Activated T-cell treated with anti-CD3 and anti-CD28 coated beads for 4 hours (primary cell): ENCODE measurements around the gene ZNRF3.
"Not testable (repeated sequence)": the region's sequence is repeated elsewhere in the genome, so short reads cannot be mapped to it uniquely, and the experiment has no call there.

Experiments
- DNase-seq: peaks from one replicate; pipeline ENCODE4 v3.0.0-alpha.2; 2020

ZNRF3 gene

DNA sequence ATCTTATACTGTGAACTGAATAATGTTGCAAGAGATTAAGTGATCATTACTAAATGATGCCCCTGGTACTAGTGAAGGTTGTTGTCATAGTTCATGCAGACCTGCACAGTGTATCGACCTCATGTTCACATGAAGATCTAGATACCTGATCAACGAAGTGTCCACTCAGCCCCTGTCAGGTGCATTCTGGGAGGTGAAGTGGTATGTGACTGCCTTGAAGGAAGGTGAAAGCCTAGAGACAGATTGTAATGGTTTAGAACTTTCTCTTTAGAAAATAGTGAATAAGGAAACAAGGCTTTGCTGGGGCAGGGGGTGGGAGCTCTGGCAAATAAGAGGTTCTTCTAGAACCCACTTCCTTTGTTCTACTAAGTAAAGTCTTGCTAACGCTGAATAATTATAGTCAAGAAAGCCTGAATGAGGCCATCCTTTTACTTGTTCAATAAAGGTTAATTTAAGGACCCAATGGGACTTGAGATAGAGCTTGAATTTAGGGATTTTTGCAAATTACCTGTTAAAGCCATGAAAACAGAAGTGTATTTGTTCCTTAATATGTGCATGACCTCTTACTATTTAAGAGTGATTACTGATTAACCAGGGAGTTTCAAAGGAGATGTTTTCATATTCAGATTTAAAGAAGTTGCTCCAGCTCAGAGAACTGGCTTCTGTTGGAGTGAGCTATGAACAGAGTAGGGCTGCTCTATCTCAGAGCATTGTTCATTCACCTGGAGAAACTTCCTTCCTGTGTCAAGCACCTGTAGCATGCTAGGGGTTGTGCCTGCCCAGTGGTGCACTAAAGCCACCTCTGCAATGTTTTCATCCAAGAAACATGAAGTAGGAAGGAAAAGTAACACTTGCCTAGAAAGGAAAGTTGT is 132.9 kb downstream of the ZNRF3 start:
- DNase-seq: no peak

DNA sequence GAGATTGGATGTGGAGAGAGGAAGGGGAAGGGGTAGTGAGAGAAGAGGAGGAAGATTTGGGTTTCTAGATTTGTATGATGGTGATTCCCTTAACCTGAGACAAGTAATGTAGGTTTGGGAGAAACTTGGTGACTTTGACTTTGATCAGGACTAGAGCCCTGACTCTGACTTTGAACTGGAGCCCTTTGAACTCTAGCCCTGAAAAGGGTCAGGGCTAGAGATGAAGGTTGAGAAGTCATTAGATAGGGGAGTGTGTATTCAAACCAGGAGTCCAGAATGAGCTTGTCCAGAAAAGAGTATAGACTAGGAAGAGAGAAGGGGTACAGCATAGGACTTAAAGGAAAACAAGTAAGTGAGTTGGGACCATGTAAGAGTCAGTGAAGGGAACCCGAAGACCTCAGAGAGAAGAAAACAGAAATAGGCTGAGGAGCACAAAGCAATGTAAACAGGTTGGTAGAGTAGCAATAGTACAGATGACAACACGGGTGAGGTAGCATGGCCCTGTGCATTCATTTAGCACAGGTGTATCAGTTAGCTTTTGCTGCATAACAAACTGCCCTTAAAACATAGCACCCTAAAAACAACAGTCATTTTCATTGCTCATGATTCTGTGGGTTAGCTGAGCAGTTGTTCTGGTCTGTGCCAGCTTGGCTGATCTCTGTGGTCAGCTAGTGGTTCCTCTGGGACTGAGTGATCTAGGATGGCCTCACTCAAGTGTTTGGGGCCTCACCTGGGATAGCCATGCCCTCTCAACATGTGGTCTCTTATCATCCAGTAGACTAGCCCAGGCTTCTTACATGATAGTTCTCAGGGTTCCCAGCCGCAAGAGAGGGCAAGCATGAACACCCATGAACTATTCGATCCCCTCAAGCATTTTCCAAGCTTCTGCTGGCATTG is 135.2 kb downstream of the ZNRF3 start:
- no peak for DNase-seq

DNA sequence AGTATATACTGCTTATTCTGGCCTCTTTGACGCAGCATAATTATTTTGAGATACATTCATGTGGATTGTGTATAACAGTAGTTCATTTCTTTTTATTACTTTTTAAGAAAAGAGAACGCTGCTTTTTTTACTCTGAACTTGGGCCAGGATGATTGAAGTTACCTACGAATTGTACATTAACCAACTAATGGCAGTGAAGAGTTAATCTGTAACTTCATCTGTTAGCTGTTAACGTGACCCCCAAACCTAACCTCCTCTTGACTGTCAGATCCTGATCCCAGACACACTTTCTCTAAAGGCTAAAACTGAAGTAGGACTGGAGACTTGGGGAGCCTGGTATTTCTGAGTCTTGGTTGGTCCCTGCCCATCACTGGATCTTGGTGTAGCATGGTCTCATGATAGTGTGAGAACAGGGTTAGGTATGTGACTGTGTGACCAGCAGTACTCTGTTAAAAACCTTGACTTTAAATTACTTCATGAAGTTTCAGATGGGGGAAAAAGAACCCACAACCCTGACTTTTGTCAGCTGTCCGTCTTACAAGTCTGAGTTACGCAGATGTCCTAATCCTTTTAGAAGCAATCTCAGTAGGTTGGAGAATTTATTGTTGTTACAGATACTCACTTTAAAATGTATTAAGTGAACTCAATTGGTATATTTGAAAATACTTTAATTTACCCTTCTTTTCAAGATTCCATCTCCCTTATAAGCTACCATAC is 138.9 kb downstream of the ZNRF3 start:
- no peak for DNase-seq

DNA sequence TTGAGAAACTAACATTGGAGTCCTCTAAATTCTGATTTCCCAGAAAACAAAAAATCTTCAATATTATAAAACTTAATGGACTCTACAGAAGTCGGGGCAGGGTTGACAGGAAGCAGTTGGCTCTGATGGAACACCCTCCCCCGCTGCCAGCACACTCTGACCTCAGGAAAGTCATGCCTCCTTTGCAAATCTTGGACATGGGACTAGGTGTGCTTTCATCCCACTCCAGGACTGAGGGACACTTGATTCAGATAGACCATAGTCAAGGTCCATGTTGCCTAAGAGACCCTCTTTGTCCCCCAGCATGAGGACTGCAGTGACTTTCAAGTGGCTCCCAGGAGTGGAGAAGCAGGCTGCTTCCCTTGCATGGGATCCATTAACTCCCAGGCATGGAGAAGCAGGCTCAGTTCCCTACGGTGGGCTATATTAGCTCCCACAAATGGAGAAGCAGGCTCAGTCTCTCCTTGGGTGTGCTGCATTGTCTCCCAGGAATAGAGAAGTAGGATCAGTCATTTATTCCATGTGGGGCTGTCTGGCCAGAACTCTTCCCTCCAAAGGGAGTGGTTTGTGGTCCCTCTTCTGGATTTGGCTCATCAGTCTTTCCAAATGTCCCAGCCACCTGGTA is 139.9 kb downstream of the ZNRF3 start:
- DNase-seq: no peak

DNA sequence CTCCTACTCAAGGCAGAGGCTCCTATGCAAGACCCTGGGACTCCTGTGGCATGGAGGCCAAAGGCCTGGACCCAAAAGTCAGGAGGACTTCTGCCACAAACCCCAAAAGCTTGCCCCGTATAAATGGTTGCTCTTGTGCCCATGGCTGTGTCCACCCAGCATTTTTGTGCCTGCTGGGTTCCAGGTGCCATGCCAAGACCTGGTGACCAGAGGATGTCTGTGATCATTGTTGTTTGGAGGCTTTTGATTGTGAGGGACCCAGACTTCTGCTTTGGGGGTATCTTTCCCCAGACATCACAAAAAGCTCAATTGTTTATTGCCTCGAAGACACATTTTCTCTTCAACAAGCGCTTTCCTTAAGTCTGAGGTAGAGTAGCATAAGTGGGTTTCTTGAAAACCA is 143.2 kb downstream of the ZNRF3 start:
- no peak for DNase-seq

DNA sequence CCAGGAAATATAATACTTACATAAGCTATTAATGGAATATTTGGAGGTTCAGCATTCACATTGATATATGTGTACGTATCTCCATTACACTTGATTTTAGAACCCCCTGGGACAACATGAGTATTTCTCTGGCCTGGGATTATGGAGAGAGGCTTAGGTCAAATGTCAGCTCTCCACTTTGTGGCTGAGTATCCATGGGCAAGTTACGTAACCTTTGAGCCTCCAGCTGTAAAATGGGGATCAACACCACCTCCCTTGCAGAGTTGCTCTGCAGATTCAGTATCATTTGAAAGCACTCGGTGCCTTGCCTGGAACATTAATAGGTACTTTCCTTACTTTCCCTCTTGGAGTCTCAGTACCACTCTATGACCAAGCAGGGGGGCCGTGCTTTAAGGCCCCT is 145.1 kb downstream of the ZNRF3 start:
- DNase-seq: no peak

DNA sequence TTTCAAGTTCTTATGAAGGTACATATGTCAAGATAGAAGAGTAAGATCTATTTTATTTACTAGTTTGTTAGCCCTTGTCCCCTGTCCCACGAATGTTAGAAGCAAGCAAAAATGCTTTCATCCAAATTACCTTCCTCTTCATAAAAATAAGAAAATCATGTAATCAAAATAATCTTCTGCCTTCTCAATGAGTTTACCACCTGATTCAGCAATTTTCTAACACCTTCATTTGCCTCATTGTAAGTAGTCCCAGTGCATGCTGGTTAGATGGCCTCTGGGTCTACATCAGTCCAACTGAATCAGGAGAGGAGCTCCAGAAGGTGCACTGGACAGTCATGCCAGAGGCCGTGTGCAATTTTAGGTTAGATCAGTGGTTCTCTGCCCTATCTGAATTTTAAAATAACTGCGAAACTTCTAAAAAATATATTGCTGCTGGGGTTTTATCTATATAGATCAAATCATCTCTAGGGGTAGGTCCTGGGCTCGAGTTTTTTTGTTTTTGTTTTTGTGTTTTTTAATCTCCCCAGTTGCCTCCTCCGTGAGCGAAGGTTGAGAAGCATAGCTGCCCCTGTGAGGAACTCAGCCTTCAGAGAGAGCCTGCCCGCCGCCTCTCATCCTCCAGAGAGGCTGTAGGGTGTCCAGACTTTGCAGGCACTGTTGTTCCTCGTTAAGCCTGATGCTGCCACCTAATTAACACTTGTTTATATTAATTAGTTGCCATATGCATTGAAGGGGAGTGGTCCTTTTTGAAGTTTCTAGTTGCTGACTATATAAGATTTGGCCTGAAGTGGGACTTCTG is 146.0 kb downstream of the ZNRF3 start:
- no peak for DNase-seq

DNA sequence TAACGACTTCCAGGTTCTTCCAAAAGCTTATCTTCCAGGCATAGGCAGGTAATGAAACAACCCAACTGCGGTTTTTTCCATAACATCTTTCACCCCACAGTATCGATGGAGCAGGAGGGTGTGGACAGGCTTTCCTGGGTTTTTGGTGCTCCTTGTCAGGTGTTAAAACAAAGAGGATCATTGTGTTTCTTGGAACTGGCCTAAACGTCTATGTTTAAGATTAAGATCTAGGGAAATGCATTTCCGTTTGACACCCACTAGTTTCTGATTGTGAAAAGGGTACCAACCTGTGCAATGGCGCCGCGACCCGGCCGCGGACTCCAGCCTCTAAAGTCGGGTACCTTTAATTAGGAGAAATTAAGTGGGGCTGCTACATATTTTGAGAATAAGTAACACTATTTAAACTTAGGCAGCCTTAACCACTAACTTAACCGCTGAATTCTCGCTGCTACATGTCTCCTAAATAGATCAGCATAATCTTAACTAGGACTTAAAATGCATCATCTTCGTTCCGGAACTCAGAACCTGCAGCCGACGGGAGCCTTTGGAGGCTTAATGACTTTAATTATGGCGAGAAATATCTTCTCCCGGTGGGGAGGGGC is 146.7 kb downstream of the ZNRF3 start:
- no peak for DNase-seq

DNA sequence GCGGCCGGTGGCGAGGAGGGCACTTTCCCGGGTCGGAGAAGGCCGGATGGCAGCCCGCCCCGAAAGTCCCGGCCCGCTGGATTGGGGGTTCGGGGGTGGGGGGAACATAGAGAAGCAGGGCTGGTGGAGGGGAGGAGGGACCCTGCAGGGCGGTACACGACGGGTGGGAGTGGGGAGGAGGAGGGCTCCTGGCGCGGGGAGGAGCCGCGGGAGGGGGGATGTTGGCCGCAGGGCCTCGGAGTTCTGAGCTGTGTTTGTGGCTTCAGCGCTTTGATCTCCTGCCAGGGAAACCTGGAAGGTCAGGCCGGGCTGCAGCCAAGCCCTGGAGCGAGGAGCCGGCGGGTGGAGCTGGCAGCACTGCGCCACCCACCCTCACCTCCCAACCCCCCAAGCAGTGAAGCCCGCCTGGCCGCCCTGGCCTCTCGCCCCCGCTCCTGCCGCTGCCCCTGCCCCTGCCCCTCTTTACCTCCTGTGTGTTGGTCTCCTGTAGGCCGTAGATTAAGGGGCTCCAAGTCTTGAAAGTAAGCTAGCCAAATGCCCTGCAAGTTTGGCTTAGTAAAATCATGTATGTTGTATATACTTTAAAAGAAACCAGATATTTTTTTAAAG is 147.3 kb downstream of the ZNRF3 start:
- no peak for DNase-seq

DNA sequence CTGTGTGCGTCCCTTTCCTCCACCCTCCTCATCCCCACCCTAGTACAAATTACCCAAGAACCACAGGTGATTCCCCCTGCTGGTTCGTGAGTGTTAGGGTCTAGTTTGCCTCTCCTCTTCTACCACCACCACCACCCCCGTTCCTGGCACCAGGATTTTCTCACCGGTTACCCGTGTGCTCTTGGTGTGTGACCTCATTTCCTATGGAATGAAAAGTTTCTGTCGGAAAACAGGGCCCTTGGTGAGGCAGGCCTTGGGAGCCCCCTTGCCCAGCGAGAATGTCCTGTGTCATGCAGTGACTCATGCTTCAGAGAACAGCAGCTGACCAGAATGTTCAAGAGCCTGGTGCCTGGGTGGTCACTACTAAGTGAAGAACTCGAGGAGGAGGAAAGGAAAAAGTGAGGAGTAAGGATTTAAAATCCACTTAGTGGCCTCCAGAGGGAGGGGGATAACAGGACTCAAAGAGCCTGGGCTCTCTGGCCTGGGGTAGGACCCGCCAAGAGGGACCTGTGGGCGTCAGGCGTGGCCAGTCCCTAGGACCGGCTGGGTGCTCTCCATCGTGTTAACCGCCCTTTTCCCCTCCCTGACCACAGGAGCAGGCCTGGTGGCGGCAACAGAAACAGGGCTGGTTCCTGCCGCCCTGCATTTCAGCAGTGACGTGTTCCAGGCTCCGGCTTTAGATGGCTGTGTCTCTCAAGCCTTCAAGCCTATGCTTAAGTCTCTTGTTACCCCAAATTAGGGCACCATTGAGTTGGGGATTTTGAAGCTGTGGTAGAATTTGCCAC is 148.0 kb downstream of the ZNRF3 start:
- DNase-seq: no peak

DNA sequence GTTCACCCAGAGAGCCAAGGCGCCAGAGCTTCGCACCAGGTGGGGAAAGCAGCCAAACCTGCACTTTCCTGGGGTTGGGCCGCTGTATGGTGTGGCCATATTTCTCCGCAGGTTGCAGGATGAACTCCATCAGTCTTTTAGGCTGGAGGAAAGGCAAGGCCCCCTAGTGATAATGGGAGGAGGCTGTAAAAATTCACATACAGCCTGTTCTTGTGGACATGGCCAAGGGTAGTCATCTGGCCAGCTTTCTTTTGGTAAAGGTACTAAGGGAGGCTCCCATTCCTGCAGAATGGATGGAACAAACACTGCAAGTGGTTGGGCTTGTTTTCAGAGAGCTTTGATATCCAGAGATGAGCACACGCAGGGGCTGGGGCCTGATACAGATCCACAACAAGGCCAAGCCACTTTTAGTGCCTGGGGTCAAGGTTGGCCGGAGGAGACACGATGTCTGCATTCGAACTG is 148.7 kb downstream of the ZNRF3 start:
- DNase-seq: no peak

DNA sequence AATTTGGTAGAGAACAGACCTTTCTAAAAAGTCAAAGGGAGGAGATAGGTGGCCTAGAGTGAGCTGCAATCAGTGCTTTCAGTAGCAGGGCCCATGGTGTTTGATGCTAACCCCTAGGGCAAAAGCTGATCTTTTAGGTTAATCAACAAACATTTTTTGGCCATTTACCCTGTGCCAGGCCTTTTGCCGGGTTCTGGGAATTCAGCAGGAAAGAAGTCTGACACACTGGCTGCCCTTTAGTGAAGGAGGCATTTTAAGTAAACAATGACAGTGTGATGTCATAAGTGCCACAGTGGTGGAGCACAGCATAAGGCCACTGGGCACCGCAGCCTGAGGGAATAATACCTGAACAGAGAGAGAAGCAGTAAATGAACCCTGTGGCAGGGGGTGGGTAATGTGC is 149.2 kb downstream of the ZNRF3 start:
- no peak for DNase-seq

DNA sequence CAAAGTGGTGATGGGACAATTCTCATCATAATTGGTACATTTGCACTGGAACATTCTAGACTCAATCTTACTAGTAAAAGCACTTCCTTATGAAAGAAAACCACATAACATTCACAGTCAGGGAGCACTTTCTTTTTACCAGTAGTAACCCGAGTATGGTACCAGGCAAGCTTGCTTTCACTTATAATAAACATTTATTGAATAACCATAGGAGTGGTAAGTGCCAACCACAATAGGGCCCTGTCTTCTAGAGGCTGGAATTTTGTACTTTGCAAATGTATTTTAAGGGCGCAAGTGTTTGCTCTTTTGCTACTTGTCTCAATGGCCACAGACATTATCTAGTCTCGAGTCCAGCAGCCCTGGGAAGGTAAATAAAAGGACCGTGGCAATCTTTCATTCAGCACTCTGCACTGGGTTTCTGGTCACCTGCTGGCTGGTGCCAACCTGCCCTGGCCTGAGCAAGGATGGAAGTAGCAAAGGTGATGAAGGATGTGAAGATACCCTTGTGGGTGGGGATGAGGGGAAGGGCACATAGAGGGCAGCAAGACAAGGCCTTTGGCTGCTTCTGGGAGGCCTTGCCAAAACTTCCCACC is 154.1 kb downstream of the ZNRF3 start:
- DNase-seq: no peak

DNA sequence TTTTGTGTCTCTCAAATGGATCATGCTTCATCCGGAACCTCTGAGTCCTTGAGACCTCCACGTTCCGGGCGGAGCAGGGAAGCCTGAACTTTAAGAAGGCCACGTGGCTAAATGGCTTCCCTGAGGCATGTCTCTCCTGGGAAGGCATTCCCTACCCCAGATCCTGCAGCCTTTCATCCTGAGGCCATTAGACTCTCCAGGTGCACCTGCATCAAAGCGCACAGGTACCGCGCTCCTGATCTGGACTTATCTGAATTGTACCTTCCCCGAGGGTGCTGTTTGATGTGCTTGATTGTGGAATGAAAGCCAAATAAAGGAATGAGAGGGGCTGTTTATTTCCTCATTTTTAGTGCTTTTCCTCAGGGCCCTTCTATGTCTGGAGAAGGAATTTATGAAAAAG is 155.8 kb downstream of the ZNRF3 start:
- DNase-seq: no peak

DNA sequence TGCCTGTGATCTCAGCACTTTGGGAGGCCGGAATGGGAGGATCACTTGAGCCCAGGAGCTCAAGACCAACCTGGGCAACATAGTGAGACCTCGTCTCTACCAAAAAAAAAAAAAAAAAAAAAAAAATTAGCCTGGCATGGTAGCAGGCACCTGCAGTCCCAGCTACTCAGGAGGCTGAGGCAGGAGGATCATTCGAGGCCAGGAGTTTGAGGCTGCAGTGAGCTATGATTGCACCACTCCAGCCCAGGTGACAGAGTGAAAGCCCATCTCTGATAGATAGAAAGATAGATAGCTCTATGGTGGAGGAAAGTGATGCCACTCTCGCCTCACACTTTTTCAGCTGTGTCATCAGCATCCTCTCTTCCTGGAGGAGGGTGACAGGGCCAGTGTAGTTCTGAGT is 156.3 kb downstream of the ZNRF3 start:
- not testable (repeated sequence) for DNase-seq

DNA sequence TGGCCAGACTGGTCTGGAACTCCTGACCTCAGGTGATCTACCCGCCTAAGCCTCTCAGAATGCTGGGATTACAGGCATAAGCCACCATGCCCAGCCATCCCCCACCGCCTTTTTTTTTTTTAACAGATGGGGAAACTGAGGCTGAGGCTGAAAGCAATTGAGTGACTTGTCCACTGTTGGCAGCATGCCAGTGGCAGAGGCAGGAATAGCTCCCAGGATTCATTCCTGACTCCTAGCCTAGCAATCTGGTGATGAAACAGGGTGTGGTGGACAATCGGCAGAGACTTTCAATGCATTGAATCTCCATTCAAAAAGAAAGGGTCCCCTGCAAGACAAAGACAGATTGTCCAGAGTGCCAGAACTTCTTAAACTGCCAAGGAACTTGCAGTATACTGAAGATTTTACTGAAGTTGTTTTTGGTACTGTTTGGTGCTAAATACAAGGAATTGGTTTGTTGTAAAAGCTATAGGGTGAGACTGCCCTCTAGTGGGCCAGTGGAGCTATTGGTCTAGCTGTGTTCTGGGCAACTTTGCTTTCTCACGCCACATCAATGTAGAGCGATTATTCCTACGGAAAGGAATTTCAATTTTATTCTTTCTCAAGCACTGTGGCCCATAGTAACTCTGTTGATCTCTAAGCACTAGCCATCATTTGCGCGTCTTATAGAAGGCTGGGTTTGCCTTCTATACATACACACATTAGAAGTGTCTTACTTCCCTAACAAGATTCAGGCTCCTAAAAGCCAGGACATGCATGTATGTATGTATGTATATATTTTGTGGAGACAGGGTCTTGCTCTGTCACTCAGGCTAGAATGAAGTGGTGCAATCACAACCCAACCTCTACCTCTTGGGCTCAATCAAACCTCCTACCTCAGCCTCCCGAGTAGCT is 157.3 kb downstream of the ZNRF3 start:
- peak; percentile 58 for DNase-seq

DNA sequence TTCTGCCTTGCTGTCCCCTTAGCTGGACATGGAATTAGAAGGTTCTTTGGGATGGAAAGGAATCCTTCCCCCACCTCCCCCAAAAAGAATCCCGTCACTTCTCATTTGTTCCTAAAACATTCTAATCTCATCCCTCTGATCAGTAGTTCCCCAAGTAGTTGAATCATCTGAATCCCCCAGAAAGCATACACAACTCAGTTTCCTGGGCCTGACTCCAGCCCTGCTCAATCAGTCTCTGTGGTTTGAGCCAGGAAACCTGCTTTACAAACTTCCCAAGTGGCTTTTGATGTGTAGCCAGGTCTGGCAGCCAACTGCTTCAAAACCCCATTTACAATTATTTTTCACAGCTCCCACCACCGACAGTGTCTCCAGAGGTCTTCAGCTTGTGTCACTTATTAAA is 158.0 kb downstream of the ZNRF3 start:
- DNase-seq: no peak

DNA sequence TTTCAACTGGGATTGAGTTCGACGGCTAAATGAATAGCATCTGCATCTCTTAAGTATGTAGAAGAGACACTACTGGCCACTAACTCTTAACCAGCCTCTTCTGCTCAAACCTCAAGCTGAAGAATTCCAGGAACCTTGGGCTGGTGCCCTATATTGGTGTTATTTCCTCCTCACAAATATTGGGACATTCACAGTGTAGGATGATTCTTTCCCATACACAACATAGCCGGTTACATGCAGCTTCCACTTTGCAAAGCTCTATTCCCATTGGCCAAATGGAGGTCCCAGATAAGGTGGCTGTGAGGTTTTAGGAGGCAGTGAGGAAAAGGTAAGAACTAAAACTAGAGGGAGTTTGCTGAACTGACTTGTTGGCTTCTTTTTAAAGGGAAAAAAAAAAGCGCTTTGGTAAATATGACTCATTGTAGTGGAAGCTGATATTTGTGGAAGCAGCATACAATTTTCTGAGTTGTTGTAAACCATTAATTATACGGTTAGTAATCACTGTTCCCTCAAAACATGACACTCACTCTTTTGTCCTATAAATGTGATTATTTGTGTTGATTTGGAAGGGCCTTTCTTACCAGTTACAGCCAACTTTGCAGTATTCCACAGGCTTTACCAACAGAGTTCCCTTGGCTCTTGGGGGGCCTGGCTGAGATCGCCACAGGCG is 160.7 kb downstream of the ZNRF3 start:
- no peak for DNase-seq
